MM.1S (cell line): ENCODE measurements around the gene SLC17A9.

Experiments used
- CTCF ChIP-seq: fragments of 300-600 bp; sonication (generic); IDR thresholded peaks from 2 replicates; pipeline ENCODE4 v1.5.1; 2016; ENCODE audit warnings: antibody characterized with exemption, low read length, mixed read lengths
- EZH2 ChIP-seq: fragments of 300-600 bp; sonication (generic); optimal IDR thresholded peaks from 2 replicates; pipeline ENCODE3; 2017; ENCODE audit warnings: low read depth, mild to moderate bottlenecking, antibody characterized with exemption, low read length, mixed read lengths
- EZH2phosphoT487 ChIP-seq: fragments of 300-600 bp; sonication (generic); IDR thresholded peaks from 2 replicates; pipeline ENCODE4 v1.6.1; 2018; ENCODE audit warnings: antibody characterized with exemption, low read length

- TF ChIP-seq CTCF: no peak
- no peak for TF ChIP-seq EZH2
- no peak for TF ChIP-seq EZH2phosphoT487
Observed at GRCh38 chr20:62982124-62983075, 29.9 kb downstream of the SLC17A9 start.
